Measurements from ENCODE around the gene ENHO. TPM values are rescaled to one million over a fixed set of nuclear protein-coding genes. Genes with fewer than 3 reads are reported as not detected.

Gene ENHO
- total RNA-seq, 2 experiments from 2014 or later: not detected

DNA sequence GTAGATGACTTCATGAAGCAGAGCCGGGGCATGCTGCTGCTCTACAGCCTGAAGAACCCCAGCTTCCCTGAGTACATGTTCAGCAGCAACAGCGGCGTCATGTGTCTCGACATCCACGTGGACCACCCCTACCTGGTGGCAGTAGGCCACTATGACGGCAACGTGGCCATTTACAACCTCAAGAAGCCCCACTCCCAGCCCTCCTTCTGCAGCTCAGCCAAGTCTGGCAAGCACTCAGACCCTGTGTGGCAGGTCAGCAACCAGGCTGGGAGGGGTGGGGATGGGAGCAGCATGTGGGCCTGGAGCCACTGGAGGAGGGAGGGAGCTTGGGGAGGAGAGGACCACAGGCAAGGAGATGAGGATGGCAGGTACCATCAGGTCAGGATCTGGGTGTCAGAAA lies 16.2 kb downstream of the ENHO start:
- no peaks in the 10 kb centered on the region for H3K4me1 Mint-ChIP-seq
- no peak overlapping the region for H3K27ac Mint-ChIP-seq
- no peak overlapping the region for H3K4me3 Mint-ChIP-seq
- ChIA-PET POLR2A (no interaction called here), CTCF (interaction anchor here (0.7 to 1.2 kb wide), 3 partner anchors 11 to 27 kb away, joined by 3 read pairs; no protein-coding TSS in a partner anchor)
- H3K27me3 Mint-ChIP-seq: peaks cover 2% of the 10 kb centered on the region
- no peaks in the 10 kb centered on the region for H3K9me3 Mint-ChIP-seq
- H3K36me3 Mint-ChIP-seq (ENCODE audit: low read depth): no peaks in the 10 kb centered on the region
- no peak for DNase-seq

DNA sequence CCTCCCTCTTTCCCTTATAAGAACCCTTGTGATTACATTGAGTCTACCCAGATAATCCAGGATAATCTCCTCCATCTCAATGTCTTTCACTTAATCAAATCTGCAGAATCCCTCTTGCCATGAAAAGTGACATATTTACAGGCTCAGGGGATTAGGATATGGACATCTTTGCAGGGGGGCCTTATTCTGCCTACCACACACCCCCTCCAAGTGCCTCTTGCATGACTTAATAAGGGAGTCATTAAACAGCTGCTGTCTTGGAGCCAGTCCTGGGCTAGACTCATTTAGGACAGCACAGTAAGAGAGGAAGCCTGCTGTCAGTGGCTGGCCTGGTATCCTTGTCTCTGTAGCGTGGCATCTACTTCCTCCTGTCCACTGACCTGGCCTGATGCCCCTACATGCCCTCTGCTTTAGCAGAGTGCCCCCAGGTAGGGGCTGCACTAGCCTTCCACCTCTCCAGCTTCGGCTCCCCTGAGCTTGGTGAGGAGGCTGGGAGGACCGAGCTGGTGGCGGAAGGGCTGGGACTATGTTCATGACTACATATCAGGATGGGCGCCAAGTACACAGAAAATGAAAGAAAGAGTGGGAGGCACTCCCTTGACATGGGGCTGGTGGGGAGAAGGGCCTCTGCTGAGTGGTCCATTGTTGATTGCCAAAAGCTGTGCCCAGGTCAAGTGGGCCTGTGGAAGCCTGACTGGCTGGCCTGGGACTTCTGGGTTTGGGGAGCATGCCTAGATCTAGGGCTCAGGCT lies 17.2 kb downstream of the ENHO start:
- H3K4me1 Mint-ChIP-seq: no peaks in the 10 kb centered on the region
- H3K36me3 Mint-ChIP-seq (ENCODE audit: low read depth): no peaks in the 10 kb centered on the region
- POLR2A ChIA-PET: no interaction called here
- peaks cover 2% of the 10 kb centered on the region for H3K27me3 Mint-ChIP-seq
- no peak overlapping the region for H3K27ac Mint-ChIP-seq
- no peaks in the 10 kb centered on the region for H3K9me3 Mint-ChIP-seq
- H3K4me3 Mint-ChIP-seq: no peak overlapping the region
- no peak for DNase-seq
- CTCF ChIA-PET: interaction anchor here (0.8 to 1.0 kb wide), 3 partner anchors 10 to 102 kb away, joined by 3 read pairs; no protein-coding TSS in a partner anchor

DNA sequence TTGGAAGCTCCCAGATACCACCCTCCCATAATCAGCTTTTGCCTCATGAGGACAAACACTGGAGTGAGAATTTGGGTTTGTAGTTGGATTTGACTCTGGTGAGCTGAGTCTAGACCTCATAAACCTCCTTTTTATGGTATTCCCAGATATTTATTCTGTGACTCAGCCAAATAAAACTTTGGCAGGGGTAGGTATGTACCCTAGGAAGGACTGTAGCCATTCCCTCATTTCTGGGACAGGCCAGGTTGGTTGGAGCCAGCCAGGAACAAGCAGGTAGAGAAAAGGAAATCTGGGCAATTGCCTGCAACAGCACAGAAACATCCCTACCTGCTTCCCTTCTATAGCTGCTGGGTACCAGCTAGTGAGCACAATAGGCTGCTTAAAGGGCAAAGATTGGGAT lies 19.4 kb downstream of the ENHO start:
- POLR2A ChIA-PET: no interaction called here
- H3K36me3 Mint-ChIP-seq (ENCODE audit: low read depth): no peaks in the 10 kb centered on the region
- no peak overlapping the region for H3K4me3 Mint-ChIP-seq
- no peak overlapping the region for H3K27ac Mint-ChIP-seq
- no peaks in the 10 kb centered on the region for H3K9me3 Mint-ChIP-seq
- H3K4me1 Mint-ChIP-seq: no peaks in the 10 kb centered on the region
- no peak for DNase-seq
- H3K27me3 Mint-ChIP-seq: peaks cover 9% of the 10 kb centered on the region
- CTCF ChIA-PET: interaction anchor here (0.6 to 1.2 kb wide), 4 partner anchors 8 to 157 kb away, joined by 3 read pairs; no protein-coding TSS in a partner anchor

DNA sequence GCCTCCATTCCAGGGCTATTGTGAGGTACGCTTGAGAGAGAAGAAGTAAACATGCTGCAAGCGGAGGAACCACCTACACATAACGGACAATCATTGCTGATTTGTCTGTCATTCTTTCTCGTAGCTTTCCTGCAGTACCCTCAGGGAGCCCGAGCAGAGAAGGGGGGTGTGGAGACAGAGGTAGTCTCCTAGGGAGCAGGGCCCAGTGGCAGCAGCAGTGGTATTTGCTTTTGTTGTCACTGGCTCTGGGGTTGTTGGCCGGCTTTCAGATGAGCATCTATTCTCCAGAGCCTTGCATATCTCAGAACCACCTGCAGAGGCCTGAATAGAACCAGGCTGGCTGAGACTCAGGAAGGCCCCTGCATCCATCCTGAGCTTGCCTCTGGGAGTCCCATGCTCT lies 19.9 kb downstream of the ENHO start:
- ChIA-PET POLR2A (no interaction called here), CTCF (interaction anchor here (0.5 to 1.6 kb wide), 5 partner anchors 9 to 1713 kb away, joined by 3 to 6 read pairs (median 3); no protein-coding TSS in a partner anchor)
- Mint-ChIP-seq H3K9me3 (no peaks in the 10 kb centered on the region), H3K27me3 (peaks cover 9% of the 10 kb centered on the region), H3K27ac (no peak overlapping the region), H3K4me3 (no peak overlapping the region), H3K36me3 (ENCODE audit: low read depth) (no peaks in the 10 kb centered on the region), H3K4me1 (no peaks in the 10 kb centered on the region)
- DNase-seq: no peak

GRCh38 chr9:34502471-34502870 lies 20.3 kb downstream of the ENHO start:
- Mint-ChIP-seq H3K27ac (no peak overlapping the region), H3K9me3 (no peaks in the 10 kb centered on the region), H3K4me3 (no peak overlapping the region), H3K27me3 (peaks cover 9% of the 10 kb centered on the region), H3K36me3 (ENCODE audit: low read depth) (no peaks in the 10 kb centered on the region), H3K4me1 (no peaks in the 10 kb centered on the region)
- DNase-seq: no peak
- ChIA-PET CTCF (interaction anchor here (0.5 to 2.5 kb wide), 5 partner anchors 9 to 1714 kb away, joined by 3 to 8 read pairs (median 5); no protein-coding TSS in a partner anchor), POLR2A (no interaction called here)

DNA sequence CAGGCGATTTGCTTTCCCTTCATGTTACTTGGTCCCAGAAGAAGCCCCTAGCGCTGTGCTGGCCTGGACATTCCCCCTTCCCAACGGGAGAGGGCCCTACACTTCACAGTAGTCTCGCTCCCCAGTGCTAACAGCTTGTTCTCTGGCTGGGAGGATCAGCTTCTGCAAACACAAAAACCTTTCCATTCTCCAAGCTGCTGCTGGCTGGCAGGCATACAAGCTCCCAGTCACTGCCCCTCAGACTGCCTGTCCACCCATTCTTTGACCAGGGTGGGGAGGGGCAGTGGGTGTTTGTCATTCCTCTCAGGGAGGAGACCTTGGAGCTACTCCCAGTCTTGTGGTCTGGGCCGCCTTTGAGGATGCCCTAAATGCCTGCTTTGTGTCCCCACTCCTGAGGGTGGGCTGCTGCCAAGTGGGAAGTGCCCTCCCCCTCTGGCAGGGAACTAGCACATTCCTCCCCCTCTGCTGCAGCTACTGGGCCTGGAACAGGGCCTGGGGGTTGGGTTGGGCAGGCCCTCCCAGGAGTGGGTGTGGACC lies 20.8 kb downstream of the ENHO start:
- H3K27me3 Mint-ChIP-seq: peaks cover 9% of the 10 kb centered on the region
- POLR2A ChIA-PET: no interaction called here
- no peak for DNase-seq
- no peaks in the 10 kb centered on the region for H3K4me1 Mint-ChIP-seq
- H3K4me3 Mint-ChIP-seq: no peak overlapping the region
- CTCF ChIA-PET: interaction anchor here (0.6 to 2.5 kb wide), 8 partner anchors 10 to 1714 kb away, joined by 3 to 8 read pairs (median 3); no protein-coding TSS in a partner anchor
- H3K36me3 Mint-ChIP-seq (ENCODE audit: low read depth): no peaks in the 10 kb centered on the region
- no peak overlapping the region for H3K27ac Mint-ChIP-seq
- H3K9me3 Mint-ChIP-seq: no peaks in the 10 kb centered on the region

GRCh38 chr9:34501372-34501771 lies 21.4 kb downstream of the ENHO start:
- DNase-seq: no peak
- no peak overlapping the region for H3K27ac Mint-ChIP-seq
- no peaks in the 10 kb centered on the region for H3K36me3 Mint-ChIP-seq (ENCODE audit: low read depth)
- H3K27me3 Mint-ChIP-seq: peaks cover 9% of the 10 kb centered on the region
- H3K9me3 Mint-ChIP-seq: no peaks in the 10 kb centered on the region
- no peak overlapping the region for H3K4me3 Mint-ChIP-seq
- ChIA-PET CTCF (interaction anchor here (0.6 to 2.5 kb wide), 10 partner anchors 10 to 103 kb away, joined by 3 to 8 read pairs (median 3); no protein-coding TSS in a partner anchor), POLR2A (no interaction called here)
- no peaks in the 10 kb centered on the region for H3K4me1 Mint-ChIP-seq

- ChIA-PET CTCF (interaction anchor here (0.6 to 2.5 kb wide), 11 partner anchors 11 to 103 kb away, joined by 3 to 8 read pairs (median 3); no protein-coding TSS in a partner anchor), POLR2A (no interaction called here)
- Mint-ChIP-seq H3K4me1 (no peaks in the 10 kb centered on the region), H3K27me3 (peaks cover 9% of the 10 kb centered on the region), H3K9me3 (no peaks in the 10 kb centered on the region), H3K36me3 (ENCODE audit: low read depth) (no peaks in the 10 kb centered on the region), H3K27ac (no peak overlapping the region), H3K4me3 (no peak overlapping the region)
- DNase-seq: peak; percentile 76
These were observed 22.0 kb downstream of the ENHO start for GRCh38 chr9:34500623-34501267.

DNA sequence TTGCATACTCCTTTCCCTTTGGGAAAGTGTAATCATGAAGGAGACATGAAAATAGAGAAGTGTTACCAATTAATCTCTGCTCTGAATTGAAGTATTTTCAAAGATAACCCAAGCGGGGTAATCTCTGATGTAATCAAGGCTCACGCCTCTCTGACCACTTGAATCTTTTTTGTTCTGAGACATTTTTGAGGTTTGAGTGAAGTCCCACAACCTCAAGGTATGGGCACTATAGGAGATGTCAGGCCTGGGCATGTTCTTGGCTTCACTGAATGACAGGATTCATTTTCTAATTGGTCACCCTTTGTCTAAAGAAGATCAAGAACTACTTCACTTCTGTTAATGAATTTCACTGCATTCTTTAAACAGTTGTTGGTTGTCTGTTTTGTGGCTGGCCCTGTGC lies 23.7 kb downstream of the ENHO start:
- H3K4me1 Mint-ChIP-seq: no peaks in the 10 kb centered on the region
- H3K27me3 Mint-ChIP-seq: peaks cover 7% of the 10 kb centered on the region
- H3K4me3 Mint-ChIP-seq: no peak overlapping the region
- ChIA-PET POLR2A (no interaction called here), CTCF (no interaction called here)
- H3K36me3 Mint-ChIP-seq (ENCODE audit: low read depth): no peaks in the 10 kb centered on the region
- DNase-seq: no peak
- no peak overlapping the region for H3K27ac Mint-ChIP-seq
- no peaks in the 10 kb centered on the region for H3K9me3 Mint-ChIP-seq

- no peaks in the 10 kb centered on the region for H3K4me1 Mint-ChIP-seq
- H3K9me3 Mint-ChIP-seq: no peaks in the 10 kb centered on the region
- H3K4me3 Mint-ChIP-seq: no peak overlapping the region
- peaks cover 7% of the 10 kb centered on the region for H3K27me3 Mint-ChIP-seq
- ChIA-PET CTCF (no interaction called here), POLR2A (no interaction called here)
- no peaks in the 10 kb centered on the region for H3K36me3 Mint-ChIP-seq (ENCODE audit: low read depth)
- H3K27ac Mint-ChIP-seq: no peak overlapping the region
- no peak for DNase-seq
These were observed 24.2 kb downstream of the ENHO start for GRCh38 chr9:34498553-34498952.

GRCh38 chr9:34496149-34496712 lies 26.6 kb downstream of the ENHO start:
- DNase-seq: no peak
- Mint-ChIP-seq H3K9me3 (no peaks in the 10 kb centered on the region), H3K4me1 (no peaks in the 10 kb centered on the region), H3K36me3 (ENCODE audit: low read depth) (no peaks in the 10 kb centered on the region), H3K4me3 (no peak overlapping the region), H3K27ac (no peak overlapping the region), H3K27me3 (peaks cover 7% of the 10 kb centered on the region)
- ChIA-PET CTCF (interaction anchor here (0.6 to 1.5 kb wide), 8 partner anchors 23 to 463 kb away, joined by 3 to 4 read pairs (median 3); no protein-coding TSS in a partner anchor), POLR2A (no interaction called here)

GRCh38 chr9:34493972-34494535 lies 28.7 kb downstream of the ENHO start:
- peaks cover under 1% of the 10 kb centered on the region for H3K27me3 Mint-ChIP-seq
- H3K4me3 Mint-ChIP-seq: no peak overlapping the region
- ChIA-PET POLR2A (no interaction called here), CTCF (no interaction called here)
- no peaks in the 10 kb centered on the region for H3K9me3 Mint-ChIP-seq
- peak; percentile 51 for DNase-seq
- H3K27ac Mint-ChIP-seq: no peak overlapping the region
- no peaks in the 10 kb centered on the region for H3K4me1 Mint-ChIP-seq
- no peaks in the 10 kb centered on the region for H3K36me3 Mint-ChIP-seq (ENCODE audit: low read depth)

GRCh38 chr9:34492051-34492450 lies 30.7 kb downstream of the ENHO start:
- peaks cover 16% of the 10 kb centered on the region for H3K27me3 Mint-ChIP-seq
- CTCF ChIA-PET: no interaction called here
- H3K9me3 Mint-ChIP-seq: no peaks in the 10 kb centered on the region
- H3K27ac Mint-ChIP-seq: no peak overlapping the region
- H3K4me1 Mint-ChIP-seq: no peaks in the 10 kb centered on the region
- H3K36me3 Mint-ChIP-seq (ENCODE audit: low read depth): no peaks in the 10 kb centered on the region
- DNase-seq: no peak
- H3K4me3 Mint-ChIP-seq: no peak overlapping the region
- POLR2A ChIA-PET: no interaction called here
